HG03025 (cell line): ENCODE measurements around the gene CLTRN.
"Not testable (repeated sequence)": the region's sequence is repeated elsewhere in the genome, so short reads cannot be mapped to it uniquely, and the experiment has no call there.

Source experiments
- ATAC-seq: cut with Tn5 transposase; IDR thresholded peaks from one replicate; pipeline ENCODE4 v1.9.1; 2021; ENCODE audit warnings: mild to moderate bottlenecking, moderate library complexity; ENCODE audit not compliant: unreplicated experiment, low FRiP score

Gene CLTRN

DNA sequence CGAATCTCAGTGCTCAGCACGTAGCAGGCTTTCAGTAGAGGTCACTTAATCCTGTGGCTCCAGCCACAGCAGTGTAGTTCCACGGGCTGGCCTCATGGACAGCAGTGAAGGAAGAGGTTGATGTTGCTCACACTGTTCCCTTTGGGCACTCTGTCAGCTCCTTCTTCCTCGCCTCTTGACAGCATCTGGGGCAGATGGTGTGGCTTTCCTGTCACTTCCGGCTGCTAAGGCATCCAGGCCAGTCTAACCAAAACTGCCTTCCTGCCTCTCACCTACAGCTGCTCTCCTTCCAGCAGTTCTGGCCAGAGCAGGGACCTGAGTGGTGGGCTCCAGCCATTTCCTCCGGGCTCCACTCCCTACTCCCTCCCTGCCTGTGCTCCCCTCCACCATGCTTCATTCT is 9.8 kb downstream of the CLTRN start:
- ATAC-seq, result not testable (repeated sequence)

DNA sequence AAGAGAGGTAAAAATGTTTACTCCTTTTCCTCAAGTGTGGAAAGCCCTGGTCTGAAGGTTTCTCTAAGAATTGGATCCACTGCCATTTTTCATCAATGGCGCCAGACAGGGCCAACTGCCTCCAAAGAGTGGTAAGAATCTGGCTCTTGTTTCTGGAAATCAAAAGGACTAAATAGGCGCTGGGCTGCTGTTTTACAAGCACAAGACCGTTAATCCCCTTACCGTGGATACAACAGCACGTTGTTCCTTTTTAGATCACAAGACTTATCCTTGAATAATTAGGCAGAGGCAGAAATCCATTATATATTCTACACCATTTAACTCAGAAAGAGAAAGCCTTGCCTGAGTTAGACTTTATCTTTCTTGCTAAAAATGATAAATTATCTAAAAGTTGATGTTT is 10.6 kb downstream of the CLTRN start:
- ATAC-seq, result no peak

- ATAC-seq, result not testable (repeated sequence)
These were observed 17.1 kb downstream of the CLTRN start for GRCh38 chrX:15647510-15647909.

DNA sequence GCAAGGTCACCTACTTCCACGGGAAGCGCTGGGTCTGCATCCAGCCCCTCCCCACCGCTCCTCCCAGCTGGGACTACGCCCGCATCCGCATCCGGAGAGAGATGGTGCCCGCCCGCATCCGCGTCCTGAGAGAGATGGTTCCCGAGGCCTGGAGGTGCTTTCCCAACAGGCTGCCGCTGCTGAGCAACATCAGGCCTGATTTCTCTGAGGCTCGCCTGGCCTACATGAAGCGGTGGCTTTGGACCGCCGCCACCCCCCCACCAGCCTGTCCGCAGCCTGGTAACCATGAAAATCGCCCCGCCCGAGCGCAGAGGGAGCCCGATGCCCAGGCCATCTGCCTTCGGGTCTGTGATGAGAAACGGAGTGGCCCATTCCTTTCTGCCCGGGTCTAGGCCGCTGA is 18.1 kb downstream of the CLTRN start:
- ATAC-seq, result no peak

DNA sequence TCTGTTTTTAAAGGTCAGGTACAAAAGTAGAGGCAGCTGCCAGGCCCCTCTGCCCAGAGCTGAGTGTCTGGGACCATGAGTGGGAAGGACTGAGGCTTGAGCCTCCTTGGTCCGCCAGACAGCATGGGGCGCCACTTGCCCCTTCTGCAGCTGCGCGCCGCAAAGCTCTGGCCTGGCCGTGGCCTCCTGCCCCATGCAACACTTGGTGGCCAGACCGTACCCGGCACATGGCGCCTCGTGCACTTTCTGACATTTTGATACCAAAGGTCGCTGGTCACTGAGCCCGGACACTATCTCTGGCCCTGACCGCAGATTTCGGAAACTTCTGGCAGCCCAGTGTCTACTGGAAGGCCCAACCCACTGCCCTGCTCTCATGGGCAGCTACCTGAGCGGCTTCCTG is 18.6 kb downstream of the CLTRN start:
- ATAC-seq, result no peak

- ATAC-seq, result no peak
These were observed 19.3 kb downstream of the CLTRN start for GRCh38 chrX:15645266-15645665.

DNA sequence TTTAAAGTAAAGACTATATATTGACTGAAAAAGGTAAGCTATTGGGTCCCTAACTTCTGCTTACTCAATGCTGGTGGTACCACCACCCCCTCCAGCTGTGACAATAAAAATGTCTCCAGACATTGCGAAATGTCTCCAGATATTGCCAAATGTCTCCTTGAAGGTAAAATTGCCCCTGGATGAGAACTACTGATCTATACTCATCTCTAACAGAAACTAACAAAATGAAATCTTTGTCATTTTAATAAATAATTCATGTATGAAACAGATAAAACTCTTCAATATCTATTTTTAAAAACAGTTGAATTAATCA is 20.1 kb downstream of the CLTRN start:
- no peak for ATAC-seq

DNA sequence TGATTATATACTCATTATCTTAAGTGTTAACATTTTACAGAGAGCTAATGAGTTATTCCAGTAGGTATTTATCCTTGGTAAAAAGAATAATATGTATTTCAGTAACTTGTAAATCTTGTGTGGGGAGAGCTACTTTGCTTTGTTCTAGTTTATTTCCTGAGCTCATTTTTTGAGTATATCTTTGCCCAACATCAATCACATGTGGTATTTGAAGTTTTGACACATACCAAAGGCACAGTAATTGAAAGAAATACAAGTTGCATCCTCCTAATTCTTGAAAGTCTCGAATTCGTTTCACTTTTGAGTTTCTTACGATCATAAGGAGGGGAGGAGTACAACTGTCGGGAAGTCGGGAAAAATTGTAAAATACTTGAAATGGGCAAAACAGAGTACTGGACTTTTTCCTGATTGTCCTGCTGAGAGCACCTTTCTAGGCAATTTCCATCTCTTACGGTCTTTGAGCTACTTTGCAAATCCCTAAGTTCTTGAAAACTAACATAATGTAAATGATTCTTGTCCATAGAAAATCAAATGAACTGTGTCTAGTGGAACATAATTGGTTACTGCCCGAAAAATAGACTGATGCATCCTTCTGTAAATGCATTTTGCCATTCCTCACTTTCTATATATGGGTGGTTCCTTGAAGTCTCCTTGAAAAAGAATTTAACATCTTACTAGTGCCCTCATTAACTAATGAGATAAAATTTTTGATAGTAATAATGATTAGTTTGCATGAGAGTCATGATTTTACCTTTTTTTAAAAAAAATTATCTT is 20.6 kb downstream of the CLTRN start:
- ATAC-seq, result no peak

GRCh38 chrX:15631637-15632036 is 33.0 kb downstream of the CLTRN start:
- ATAC-seq, result no peak

GRCh38 chrX:15623054-15623453 is 41.6 kb downstream of the CLTRN start:
- no peak for ATAC-seq

- no peak for ATAC-seq
These were observed 45.4 kb downstream of the CLTRN start for GRCh38 chrX:15619053-15619755.

DNA sequence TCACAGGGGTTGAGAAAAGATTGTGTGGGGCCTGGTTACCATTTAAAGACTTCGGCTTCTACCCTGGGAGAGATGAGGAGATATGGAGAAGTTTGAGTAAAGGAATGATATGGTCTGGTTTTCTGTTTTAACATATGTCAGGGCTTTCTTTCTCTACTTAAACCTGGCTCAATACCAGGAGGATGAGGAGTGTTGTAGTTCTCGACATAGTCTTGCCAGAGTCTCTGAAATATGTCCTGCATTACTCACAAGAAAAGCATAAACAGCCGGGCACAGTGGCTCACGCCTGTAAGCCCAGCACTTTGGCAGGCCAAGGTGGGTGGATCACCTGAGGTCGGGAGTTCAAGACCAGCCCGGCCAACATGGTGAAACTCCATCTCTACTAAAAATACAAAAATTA is 47.5 kb downstream of the CLTRN start:
- ATAC-seq, result no peak

DNA sequence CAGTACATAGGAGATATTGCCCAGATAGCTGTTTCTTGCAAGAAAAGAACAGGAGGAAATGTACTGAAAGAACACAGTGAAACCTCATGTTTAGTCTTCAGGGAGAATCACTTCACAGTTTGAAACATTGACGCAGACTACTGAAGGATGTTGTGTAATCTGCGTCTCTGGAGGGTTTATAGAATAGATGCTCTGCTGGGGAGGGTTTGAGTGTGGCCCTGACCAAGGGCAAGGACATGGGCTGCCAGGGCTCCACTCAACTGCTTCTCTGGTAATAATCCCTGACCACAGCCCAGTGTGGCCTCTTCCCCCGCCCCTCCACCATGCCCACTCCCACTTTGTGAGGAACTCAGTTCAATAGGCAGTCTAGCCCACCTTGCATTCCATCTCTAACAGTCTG is 48.1 kb downstream of the CLTRN start:
- no peak for ATAC-seq

GRCh38 chrX:15607067-15607466 is 57.5 kb downstream of the CLTRN start:
- ATAC-seq, result no peak

DNA sequence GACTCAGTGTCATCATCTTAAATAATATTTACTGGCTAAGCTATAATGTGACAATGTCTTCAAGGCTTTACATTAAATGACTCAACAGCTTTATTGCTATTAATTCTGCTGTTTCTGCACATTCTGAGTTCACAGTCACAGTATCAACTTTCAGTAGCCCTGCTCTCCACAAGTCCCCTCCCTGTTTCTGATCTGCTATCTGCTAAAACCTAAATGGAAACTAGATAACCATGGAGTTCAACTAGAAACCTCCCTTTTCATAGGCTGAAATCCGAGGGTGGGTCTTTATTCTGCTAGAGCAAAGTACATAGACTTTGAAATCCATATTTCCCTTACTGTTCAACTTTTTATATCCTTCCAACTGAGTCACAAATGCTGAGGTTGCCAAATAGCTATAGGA is 58.5 kb downstream of the CLTRN start:
- no peak for ATAC-seq

GRCh38 chrX:15605226-15605625 is 59.4 kb downstream of the CLTRN start:
- ATAC-seq, result no peak

- ATAC-seq, result no peak
These were observed 61.8 kb downstream of the CLTRN start for GRCh38 chrX:15602761-15603160.

- no peak for ATAC-seq
These were observed 62.7 kb downstream of the CLTRN start for GRCh38 chrX:15601932-15602331.

DNA sequence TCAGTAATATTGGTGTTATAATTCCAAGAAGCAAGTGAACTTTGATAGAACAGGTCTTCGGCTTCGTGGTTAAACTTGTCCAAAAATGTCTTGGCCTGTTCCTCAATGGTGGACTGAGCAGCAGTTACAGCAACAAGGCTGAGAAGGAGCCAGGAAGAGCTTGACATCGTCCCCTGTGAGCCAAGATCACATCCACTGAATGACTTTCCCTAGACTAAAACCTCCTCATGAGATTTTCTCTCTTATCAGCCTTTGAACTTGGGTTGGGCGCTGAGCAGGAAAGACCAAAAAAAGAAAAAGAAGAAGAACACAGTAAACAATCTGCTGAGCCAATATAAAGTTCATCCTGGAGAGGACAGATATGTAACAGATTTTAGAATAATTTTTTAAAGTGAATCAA is 63.9 kb downstream of the CLTRN start, which contains the start of gene ACE2:
Gene ACE2, minus strand, starts transcription at position 216 of the 400 bp plus-strand sequence. Its CDS starts 49 bp downstream, at position 167.
- ATAC-seq, result no peak

DNA sequence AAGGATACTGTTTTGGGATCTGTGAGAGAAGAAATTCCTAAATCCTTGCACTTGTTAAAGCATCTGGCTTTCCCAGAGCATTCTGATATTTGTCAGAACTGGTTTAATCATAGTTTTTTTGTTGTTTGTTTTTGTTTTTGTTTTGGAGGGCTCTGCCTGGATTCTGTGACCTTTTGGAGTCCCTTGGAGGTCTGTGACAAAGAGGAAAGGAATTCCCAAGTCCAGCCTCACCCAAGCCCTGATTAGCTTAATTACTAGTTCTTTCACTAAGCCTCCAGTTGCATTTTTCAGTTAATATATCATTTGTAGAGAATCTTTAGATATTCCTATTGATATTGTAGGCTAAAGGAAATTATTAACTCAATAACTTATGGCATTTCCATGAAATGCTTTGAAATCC is 64.6 kb downstream of the CLTRN start:
- no peak for ATAC-seq

DNA sequence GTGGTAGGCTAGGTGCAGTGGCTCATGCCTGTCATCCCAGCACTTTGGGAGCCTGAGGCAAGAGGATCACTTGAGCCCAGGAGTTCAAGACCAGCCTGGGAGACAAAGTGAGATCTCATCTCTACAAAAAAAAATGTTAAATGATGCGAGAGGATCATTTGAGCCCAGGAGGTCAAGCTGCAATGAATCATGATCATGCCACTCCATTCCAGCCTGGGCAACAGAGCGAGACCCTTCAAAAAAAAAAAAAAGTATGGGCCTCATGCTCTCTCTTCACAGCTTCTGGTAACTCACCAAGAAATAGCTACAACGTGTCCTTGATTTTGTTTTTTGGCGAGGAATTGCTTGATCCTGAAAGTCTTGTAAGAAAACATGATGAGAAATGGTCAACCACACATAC is 65.1 kb downstream of the CLTRN start:
- no peak for ATAC-seq

- ATAC-seq, result no peak
These were observed 66.6 kb downstream of the CLTRN start for GRCh38 chrX:15598026-15598425.
